Measurements from ENCODE around the gene RASA3.

Gene RASA3

GRCh38 chr13:113952151-113952982, 180.1 kb downstream of the RASA3 start:
- no peak for DNase-seq
- Histone ChIP-seq H3K27ac (no peak overlapping the region), H3K4me3 (ENCODE audit: low read depth, low read length) (no peak overlapping the region), H3K27me3 (replicated peaks) (no peaks in the 10 kb centered on the region), H3K36me3 (replicated peaks) (peaks cover 16% of the 10 kb centered on the region)
- no peak for TF ChIP-seq CTCF (IDR thresholded peaks at IDR 0.05; ENCODE audit: low read depth, low read length, missing control alignments)
- in situ Hi-C loops (cut with HindIII; ENCODE audit: low pct_ligation_motif_present, low sequenced_read_pairs) = no loop called here

GRCh38 chr13:113951246-113951999, 181.0 kb downstream of the RASA3 start:
- no peak overlapping the region for H3K27ac ChIP-seq
- peak; percentile 31 for DNase-seq
- in situ Hi-C loops (cut with HindIII; ENCODE audit: low pct_ligation_motif_present, low sequenced_read_pairs) = no loop called here
- H3K36me3 ChIP-seq (replicated peaks) = peaks cover 14% of the 10 kb centered on the region
- peak; percentile 76 for TF ChIP-seq CTCF (IDR thresholded peaks at IDR 0.05; ENCODE audit: low read depth, low read length, missing control alignments)
- H3K27me3 ChIP-seq (replicated peaks) = no peaks in the 10 kb centered on the region
- no peak overlapping the region for H3K4me3 ChIP-seq (ENCODE audit: low read depth, low read length)

- no peak for TF ChIP-seq CTCF (IDR thresholded peaks at IDR 0.05; ENCODE audit: low read depth, low read length, missing control alignments)
- H3K36me3 ChIP-seq (replicated peaks) = peaks cover 13% of the 10 kb centered on the region
- H3K4me3 ChIP-seq (ENCODE audit: low read depth, low read length) = no peak overlapping the region
- in situ Hi-C loops (cut with HindIII; ENCODE audit: low pct_ligation_motif_present, low sequenced_read_pairs) = no loop called here
- no peak overlapping the region for H3K27ac ChIP-seq
- no peaks in the 10 kb centered on the region for H3K27me3 ChIP-seq (replicated peaks)
- no peak for DNase-seq
Measured at GRCh38 chr13:113950451-113951245, 181.8 kb downstream of the RASA3 start.

- TF ChIP-seq CTCF (IDR thresholded peaks at IDR 0.05; ENCODE audit: low read depth, low read length, missing control alignments) = no peak
- no peak for DNase-seq
- H3K27me3 ChIP-seq (replicated peaks) = no peaks in the 10 kb centered on the region
- no peak overlapping the region for H3K27ac ChIP-seq
- in situ Hi-C loops (cut with HindIII; ENCODE audit: low pct_ligation_motif_present, low sequenced_read_pairs) = no loop called here
- H3K4me3 ChIP-seq (ENCODE audit: low read depth, low read length) = no peak overlapping the region
- peaks cover 13% of the 10 kb centered on the region for H3K36me3 ChIP-seq (replicated peaks)
Measured at GRCh38 chr13:113949546-113949945, 182.9 kb downstream of the RASA3 start.

GRCh38 chr13:113948034-113948742, 184.2 kb downstream of the RASA3 start:
- DNase-seq = no peak
- no peak for TF ChIP-seq CTCF (IDR thresholded peaks at IDR 0.05; ENCODE audit: low read depth, low read length, missing control alignments)
- Histone ChIP-seq H3K27ac (no peak overlapping the region), H3K4me3 (ENCODE audit: low read depth, low read length) (no peak overlapping the region), H3K27me3 (replicated peaks) (no peaks in the 10 kb centered on the region), H3K36me3 (replicated peaks) (peaks cover under 1% of the 10 kb centered on the region)
- in situ Hi-C loops (cut with HindIII; ENCODE audit: low pct_ligation_motif_present, low sequenced_read_pairs) = no loop called here
